ENCODE measurements around the gene CLDND2.
"Not testable (repeated sequence)": the region's sequence is repeated elsewhere in the genome, so short reads cannot be mapped to it uniquely, and the experiment has no call there.

The CLDND2 gene, protein sequence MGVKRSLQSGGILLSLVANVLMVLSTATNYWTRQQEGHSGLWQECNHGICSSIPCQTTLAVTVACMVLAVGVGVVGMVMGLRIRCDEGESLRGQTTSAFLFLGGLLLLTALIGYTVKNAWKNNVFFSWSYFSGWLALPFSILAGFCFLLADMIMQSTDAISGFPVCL

GRCh38 chr19:51368366-51369282 is at the start of gene CLDND2:
Gene CLDND2, minus strand, starts transcription at chr19:51369003. Its CDS starts 426 bp downstream, at chr19:51368577.
- DNase-seq (ENCODE audit: low read depth) = no peak

DNA sequence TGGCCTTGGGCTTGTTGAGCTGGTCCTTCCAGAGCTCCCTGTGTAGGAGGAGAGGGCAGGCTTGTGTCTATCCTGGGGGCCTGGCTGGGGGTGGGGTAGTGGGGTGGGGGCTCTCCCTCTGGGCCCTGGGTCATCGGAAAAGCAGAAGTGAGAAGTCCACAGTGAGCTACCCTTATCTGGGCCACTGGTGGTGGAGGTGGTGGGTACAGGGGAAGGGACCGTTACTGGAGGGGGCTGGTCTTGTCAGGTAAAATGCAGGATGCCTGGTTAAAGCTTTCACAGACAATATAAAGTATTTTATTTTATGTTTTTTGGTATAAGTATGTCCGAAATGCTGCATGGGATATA is 49.0 kb upstream of the CLDND2 start:
- DNase-seq (ENCODE audit: low read depth) = no peak

DNA sequence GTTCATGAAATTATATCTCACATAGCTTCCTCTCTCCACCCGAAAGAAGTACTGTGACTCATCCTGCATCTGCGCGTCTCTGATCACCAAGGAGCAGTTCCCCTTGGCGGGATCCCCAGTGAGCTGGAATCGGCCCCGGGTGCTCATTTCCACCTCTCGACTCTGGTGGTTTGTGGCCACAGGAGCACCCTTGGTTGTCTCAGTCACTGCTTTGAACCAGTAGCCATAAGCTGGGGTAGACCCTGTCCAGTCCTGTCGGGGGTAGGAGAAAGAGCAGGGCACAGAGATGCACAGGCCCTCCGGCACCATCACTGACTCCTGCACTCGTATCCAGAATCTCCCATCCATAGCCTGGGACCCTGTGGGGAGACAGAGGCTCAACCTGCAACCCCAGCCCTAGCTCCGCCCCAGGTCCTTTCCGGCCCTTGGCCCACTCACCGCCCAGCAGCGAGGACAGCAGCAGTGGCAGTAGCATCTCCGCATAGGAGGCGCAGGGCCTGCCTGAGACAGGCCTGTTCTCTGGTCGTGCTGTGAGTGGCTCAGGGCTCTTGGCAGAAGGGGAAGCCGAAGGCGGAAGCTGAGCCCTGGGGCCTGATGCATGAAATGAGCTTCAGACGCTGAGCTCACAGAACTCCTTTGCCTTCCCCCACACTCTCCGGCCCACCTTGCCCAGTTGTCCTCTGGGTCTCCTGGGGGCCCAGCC is 48.5 kb upstream of the CLDND2 start, which contains the start of gene SIGLEC10:
Gene SIGLEC10 (minus strand): TSS at position 536 of the 703 bp plus-strand sequence. CDS start 61 bp downstream, at position 475.
- peak; percentile 58 for DNase-seq (ENCODE audit: low read depth)

- DNase-seq (ENCODE audit: low read depth) = not testable (repeated sequence)
These were observed 47.6 kb upstream of the CLDND2 start for GRCh38 chr19:51416422-51416821.

GRCh38 chr19:51415187-51415586 is 46.4 kb upstream of the CLDND2 start:
- no peak for DNase-seq (ENCODE audit: low read depth)

DNA sequence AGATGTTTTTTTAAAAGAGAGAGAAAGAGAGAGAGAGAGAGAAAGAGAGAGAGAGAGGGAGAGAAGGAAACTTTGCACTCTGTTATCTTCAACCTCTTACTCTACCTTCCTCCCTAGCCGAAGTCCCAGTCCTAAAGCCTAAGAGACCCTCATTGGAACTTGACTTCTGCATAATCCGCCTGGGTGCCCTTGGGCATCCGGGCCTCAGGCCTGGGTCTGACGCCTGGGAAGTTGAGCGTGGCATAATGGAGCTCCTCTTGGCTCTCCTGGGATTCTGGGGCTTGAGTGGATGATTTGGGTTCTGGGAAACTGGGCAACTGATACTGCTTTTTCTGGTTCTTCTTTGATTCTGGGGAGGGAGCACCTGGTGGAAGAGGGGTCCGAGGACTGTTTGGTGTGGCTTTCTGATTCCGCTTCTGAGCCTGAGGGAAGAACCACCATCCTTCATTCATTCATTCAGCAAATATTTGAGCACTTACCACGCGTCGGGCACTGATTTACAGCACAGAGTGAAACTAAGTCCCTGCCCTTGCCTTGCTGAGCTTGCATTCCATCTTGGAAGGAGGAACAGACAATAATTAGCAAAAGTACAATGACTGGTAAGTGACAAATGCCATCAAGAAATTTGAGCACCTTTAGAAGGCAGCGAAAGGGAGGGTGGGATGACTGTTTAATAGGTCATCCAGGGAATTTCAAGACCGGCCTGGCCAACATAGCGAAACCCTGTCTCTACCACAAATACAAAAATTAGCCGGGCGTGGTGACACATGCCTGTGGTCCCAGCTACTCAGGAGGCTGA is 42.3 kb upstream of the CLDND2 start:
- no peak for DNase-seq (ENCODE audit: low read depth)

DNA sequence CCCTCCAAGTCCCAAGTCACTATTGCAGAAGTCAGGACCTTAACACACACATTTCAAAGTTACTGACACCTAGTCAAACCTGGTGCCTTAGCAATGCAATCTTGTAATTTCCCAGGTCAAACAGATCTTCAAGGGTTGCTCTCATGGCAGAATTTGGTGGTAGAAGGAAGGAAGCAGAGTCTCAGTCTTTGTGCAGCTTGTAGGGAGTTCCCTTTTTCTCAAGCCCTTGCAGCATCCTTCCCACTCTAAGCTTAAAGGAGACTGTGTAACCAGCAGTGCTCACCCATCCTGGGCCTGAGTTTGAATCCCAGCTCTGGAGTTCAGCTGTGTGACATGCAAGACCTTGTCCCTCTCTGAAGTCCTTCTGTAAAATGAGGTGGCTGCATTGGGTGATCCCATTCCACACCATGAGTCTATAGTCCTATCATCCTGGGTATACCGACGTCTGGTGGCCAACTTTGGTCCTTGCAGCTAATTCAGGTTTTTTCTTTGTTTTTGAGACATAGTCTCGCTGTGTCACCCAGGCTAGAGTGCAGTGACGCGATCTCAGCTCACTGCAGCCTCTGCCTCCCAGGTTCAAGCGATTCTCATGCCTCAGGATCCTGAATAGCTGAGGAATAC is 38.8 kb upstream of the CLDND2 start:
- DNase-seq (ENCODE audit: low read depth) = no peak

DNA sequence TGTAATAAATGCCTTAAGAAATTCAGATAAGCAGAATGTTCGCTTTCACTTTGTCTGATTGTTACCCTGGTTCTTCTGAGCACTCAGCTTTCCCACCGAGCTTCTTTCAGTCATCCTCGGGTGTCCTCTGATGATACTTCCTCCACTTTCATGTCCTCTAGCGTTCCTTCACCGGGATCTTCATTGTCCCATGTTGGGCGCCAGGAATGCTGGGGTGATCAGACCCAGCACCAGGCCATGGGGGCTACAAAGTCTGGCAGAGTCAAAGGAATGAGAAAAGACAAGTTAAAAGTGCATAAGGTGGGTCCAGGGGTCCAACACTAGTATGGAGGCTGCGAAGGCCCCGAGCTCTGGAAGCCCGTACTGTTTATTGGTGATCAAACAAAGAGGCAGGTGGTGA is 33.3 kb upstream of the CLDND2 start:
- DNase-seq (ENCODE audit: low read depth) = no peak

DNA sequence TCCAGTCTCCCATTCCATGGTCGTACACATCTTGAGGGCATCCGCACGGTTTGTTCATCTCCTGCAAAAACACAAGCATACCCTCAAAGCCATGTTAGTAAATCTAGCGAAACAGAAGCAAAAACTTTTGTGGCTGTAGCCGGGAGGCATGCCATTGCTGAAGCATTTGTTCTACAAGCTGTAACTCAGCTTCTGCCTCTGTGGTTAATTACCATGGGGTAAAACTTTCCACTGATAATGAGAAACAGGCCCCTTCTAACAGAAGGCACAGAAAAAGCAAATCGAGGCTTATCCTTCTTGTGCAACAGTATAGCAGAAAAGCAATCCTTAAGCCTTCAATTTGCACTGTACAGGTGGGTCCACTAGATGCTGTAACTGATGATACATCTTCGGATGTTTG is 31.1 kb upstream of the CLDND2 start:
- DNase-seq (ENCODE audit: low read depth) = not testable (repeated sequence)

DNA sequence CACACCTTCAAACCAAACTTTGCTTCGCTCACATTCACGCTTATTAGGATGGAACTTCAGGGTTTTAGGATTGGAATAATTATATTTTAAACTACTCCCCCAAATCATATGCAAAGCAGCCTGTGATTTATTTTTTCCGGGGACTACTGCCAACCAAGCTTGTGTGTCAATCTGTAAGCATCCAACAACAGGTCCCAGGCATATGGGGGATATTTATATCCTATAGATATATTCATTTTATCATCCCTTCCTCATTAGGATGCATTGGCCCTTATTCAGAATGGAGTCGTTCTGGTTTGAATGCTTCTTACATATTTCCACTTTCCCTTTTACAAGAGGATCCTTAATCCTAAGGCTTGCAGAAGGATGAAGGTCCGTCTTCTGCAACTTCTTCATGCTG is 30.4 kb upstream of the CLDND2 start:
- no peak for DNase-seq (ENCODE audit: low read depth)

DNA sequence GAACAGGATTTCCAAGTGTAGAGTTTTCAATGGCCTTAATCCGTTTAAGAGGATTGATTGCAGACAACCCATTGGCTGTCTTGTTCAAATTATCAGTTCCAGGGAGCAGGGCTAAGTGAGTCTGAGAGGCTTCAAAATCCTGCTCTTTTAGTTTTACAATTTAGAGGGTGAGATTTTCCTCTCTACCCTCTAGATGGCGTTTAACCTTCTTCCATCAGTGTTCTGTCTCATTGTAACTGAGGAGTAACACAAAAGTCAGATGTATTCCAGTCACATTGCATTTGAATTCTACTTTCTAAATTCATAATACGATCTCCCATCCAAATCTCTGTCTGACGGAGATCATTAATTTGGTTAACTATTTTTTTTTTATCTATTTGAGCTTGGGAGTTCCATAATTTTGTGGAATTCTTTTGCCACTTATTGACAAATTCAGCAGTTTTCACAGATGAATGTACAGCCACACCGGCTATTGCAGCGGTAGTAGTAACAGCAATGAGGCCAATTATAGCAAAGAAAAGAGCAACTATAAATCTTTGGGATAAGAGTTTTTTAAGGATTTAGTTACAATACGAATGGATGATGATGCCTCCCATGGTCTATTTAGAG is 29.4 kb upstream of the CLDND2 start:
- no peak for DNase-seq (ENCODE audit: low read depth)

GRCh38 chr19:51397453-51397852 is 28.6 kb upstream of the CLDND2 start:
- not testable (repeated sequence) for DNase-seq (ENCODE audit: low read depth)

DNA sequence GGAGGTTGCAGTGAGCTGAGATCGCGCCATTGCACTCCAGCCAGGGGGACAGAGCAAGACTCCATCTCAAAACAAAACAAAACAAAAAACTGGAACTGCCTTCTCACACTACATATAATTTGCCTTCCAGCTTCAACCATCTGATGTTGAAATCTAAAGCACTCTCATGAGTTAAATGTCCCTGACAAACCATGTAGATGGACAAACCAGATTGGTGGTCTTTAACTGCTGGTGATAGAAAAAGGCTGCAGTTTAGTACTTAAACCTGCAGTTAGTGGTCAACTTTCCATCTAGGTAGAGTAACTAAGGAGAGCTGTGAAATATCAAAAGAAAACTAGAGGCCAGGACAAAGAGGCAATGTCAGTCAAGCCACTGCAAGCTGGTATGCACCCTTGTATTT is 27.4 kb upstream of the CLDND2 start:
- DNase-seq (ENCODE audit: low read depth) = no peak

DNA sequence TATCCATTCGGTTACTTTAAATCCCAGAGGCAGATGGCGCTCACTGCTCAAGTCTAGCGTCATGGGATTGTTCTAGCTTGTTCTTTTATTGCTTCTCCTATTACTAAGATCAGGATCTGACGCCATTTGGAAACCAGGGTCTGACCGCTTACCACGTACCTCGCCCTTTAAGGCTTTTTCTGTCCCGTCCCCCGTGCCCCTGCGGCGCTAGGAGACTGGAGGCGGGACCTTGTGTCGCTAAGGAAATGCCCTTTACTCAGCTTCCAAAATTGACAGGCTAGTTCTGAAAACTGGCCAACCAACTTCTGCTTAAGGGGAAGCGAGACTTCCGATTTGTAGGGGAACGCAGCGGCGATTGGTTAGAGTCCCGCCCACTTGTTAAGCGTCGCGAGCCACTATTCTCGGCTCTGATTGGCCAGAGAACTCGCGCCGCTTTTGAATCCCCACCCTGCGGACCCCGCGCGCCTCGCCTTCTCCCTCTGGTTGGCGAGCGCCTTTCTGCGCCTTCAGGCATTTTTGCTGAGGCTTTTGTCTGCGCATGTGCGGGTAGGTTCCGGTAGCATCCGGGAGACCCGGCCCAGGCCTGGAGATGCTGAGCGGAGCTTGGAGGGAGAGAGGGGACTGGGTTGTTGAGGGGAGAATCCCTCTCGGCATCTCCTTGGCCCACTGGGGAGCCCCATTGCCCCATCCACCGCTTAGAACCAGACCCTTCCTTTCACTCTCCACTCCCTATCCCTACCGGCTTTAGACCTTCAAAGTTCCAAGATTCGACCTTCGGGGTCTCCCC is 25.4 kb upstream of the CLDND2 start:
- peak; percentile 94 for DNase-seq (ENCODE audit: low read depth)

DNA sequence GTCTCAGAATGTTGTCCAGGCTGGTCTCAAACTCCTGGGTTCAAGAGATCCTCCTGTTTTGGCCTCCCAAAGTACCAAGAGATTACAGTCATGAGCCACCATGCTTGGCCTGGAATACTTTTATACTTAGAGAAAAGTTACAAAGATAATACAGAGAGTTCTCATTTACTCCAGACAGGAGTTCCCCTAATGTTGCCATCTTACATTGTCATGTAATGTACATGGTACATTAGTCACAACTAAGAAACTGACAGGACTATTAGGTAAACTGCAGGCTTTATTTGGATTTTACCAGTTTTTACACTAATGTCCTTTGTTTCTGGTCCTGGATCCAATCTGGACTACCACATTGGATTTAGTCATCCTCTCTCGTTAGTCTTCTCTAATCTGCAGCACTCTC is 23.9 kb upstream of the CLDND2 start:
- DNase-seq (ENCODE audit: low read depth) = no peak

GRCh38 chr19:51391073-51391611 is 22.3 kb upstream of the CLDND2 start:
- no peak for DNase-seq (ENCODE audit: low read depth)

DNA sequence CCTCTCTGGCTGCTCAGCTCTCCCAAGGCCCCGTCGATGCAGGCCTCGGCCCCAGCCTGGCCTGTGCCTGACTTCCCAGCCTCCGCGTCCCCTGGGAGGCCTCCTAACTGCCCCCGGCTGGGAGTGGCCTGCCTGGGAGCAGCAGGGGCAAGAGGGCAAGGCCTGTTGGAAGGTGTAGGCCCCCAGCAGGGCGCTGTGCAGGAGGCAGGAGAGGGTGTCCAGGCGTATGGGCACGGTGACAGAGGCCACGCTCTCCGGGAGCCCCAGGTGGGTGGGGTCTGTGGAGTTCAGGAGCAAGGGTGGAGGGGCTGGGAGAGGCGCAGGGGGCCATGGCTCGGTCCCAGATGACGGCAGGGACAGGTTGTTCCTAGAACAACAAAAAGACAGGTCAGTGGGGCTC is 20.3 kb upstream of the CLDND2 start:
- DNase-seq (ENCODE audit: low read depth) = no peak

GRCh38 chr19:51387924-51388389 is 19.2 kb upstream of the CLDND2 start, which contains the start of gene LIM2:
Gene LIM2, minus strand, starts transcription at chr19:51387974. Its CDS starts 531 bp downstream, at chr19:51387443.
- no peak for DNase-seq (ENCODE audit: low read depth)

DNA sequence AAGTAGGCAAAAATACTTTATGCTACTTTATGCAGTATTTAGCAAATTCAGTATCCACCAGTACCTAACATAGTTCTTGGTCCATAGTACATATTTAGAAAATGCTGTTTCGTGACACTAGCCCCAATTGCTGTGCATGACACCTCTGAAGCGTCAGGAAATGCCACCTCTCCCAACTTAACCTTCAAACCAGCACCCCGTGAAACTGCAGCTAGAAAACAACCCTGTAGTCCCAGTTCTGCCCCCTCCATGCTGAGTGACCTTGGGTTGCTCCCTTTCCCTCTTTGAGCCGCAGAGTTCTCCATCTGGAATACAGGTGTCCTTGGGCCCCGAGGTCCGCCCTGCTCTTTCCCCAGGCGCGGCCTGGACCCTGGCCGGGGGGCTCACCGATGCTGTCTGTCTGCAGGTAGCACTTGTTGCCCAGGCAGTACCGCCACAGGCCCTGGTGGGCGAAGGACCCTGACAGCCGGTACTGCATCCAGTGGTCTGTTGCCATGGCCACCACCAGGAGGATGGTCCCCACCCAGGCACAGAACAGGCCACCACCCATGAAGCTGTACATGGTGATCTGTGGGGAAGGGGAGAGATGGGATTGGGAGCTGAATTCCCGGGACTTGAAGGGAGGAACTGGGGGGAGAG is 18.2 kb upstream of the CLDND2 start:
- DNase-seq (ENCODE audit: low read depth) = no peak
